Measurements from ENCODE around the gene DISC1.
"Not testable (repeated sequence)": the region's sequence is repeated elsewhere in the genome, so short reads cannot be mapped to it uniquely, and the experiment has no call there.

The DISC1 gene

GRCh38 chr1:231961801-231962200 is 335.2 kb downstream of the DISC1 start:
- H3K27me3 ChIP-seq (ENCODE audit: control insufficient read depth in 5 of 5, insufficient read depth in 4 of 5, low read length in 5 of 5); H3K27ac ChIP-seq (ENCODE audit: low read depth, low read length); H3K36me3 ChIP-seq (ENCODE audit: control insufficient read depth in 5 of 5, insufficient read depth in 5 of 5, low read length in 5 of 5); H3K4me1 ChIP-seq (ENCODE audit: control insufficient read depth in 5 of 5, insufficient read depth in 5 of 5, low read length in 5 of 5); H3K4me3 ChIP-seq (ENCODE audit: low read depth in 1 of 5, low read length in 5 of 5); H3K9me3 ChIP-seq (ENCODE audit: control insufficient read depth in 5 of 5, low read length in 5 of 5); H3K9ac ChIP-seq (ENCODE audit: low read length in 5 of 5): not testable (repeated sequence)

GRCh38 chr1:231962636-231963035 is 336.0 kb downstream of the DISC1 start:
- Histone ChIP-seq H3K27me3 (ENCODE audit: control insufficient read depth in 5 of 5, insufficient read depth in 4 of 5, low read length in 5 of 5) (no peaks in the 10 kb centered on the region), H3K4me3 (ENCODE audit: low read depth in 1 of 5, low read length in 5 of 5) (no peak overlapping the region), H3K9me3 (ENCODE audit: control insufficient read depth in 5 of 5, low read length in 5 of 5) (no peaks in the 10 kb centered on the region), H3K9ac (ENCODE audit: low read length in 5 of 5) (no peak overlapping the region), H3K27ac (ENCODE audit: low read depth, low read length) (no peak overlapping the region), H3K36me3 (ENCODE audit: control insufficient read depth in 5 of 5, insufficient read depth in 5 of 5, low read length in 5 of 5) (peaks cover 0 to 6% (median 0%) of the 10 kb centered on the region in 5 donors), H3K4me1 (ENCODE audit: control insufficient read depth in 5 of 5, insufficient read depth in 5 of 5, low read length in 5 of 5) (no peaks in the 10 kb centered on the region)

GRCh38 chr1:231964241-231964640 is 337.7 kb downstream of the DISC1 start:
- Histone ChIP-seq H3K4me1 (ENCODE audit: control insufficient read depth in 5 of 5, insufficient read depth in 5 of 5, low read length in 5 of 5) (no peaks in the 10 kb centered on the region), H3K27me3 (ENCODE audit: control insufficient read depth in 5 of 5, insufficient read depth in 4 of 5, low read length in 5 of 5) (no peaks in the 10 kb centered on the region), H3K36me3 (ENCODE audit: control insufficient read depth in 5 of 5, insufficient read depth in 5 of 5, low read length in 5 of 5) (peaks cover 0 to 6% (median 0%) of the 10 kb centered on the region in 5 donors), H3K4me3 (ENCODE audit: low read depth in 1 of 5, low read length in 5 of 5) (no peak overlapping the region), H3K9me3 (ENCODE audit: control insufficient read depth in 5 of 5, low read length in 5 of 5) (no peaks in the 10 kb centered on the region), H3K27ac (ENCODE audit: low read depth, low read length) (no peak overlapping the region), H3K9ac (ENCODE audit: low read length in 5 of 5) (no peak overlapping the region)

- H3K4me1 ChIP-seq (ENCODE audit: control insufficient read depth in 5 of 5, insufficient read depth in 5 of 5, low read length in 5 of 5): no peaks in the 10 kb centered on the region
- H3K36me3 ChIP-seq (ENCODE audit: control insufficient read depth in 5 of 5, insufficient read depth in 5 of 5, low read length in 5 of 5): peaks cover 0 to under 1% (median 0%) of the 10 kb centered on the region in 5 donors
- H3K27me3 ChIP-seq (ENCODE audit: control insufficient read depth in 5 of 5, insufficient read depth in 4 of 5, low read length in 5 of 5): no peaks in the 10 kb centered on the region
- H3K27ac ChIP-seq (ENCODE audit: low read depth, low read length): no peak overlapping the region
- no peak overlapping the region for H3K4me3 ChIP-seq (ENCODE audit: low read depth in 1 of 5, low read length in 5 of 5)
- no peaks in the 10 kb centered on the region for H3K9me3 ChIP-seq (ENCODE audit: control insufficient read depth in 5 of 5, low read length in 5 of 5)
- no peak overlapping the region for H3K9ac ChIP-seq (ENCODE audit: low read length in 5 of 5)
Observed at GRCh38 chr1:231964961-231965360, 338.4 kb downstream of the DISC1 start.

- Histone ChIP-seq H3K4me1 (ENCODE audit: control insufficient read depth in 5 of 5, insufficient read depth in 5 of 5, low read length in 5 of 5) (no peaks in the 10 kb centered on the region), H3K9ac (ENCODE audit: low read length in 5 of 5) (no peak overlapping the region), H3K36me3 (ENCODE audit: control insufficient read depth in 5 of 5, insufficient read depth in 5 of 5, low read length in 5 of 5) (no peaks in the 10 kb centered on the region), H3K27me3 (ENCODE audit: control insufficient read depth in 5 of 5, insufficient read depth in 4 of 5, low read length in 5 of 5) (no peaks in the 10 kb centered on the region), H3K27ac (ENCODE audit: low read depth, low read length) (no peak overlapping the region), H3K9me3 (ENCODE audit: control insufficient read depth in 5 of 5, low read length in 5 of 5) (no peaks in the 10 kb centered on the region), H3K4me3 (ENCODE audit: low read depth in 1 of 5, low read length in 5 of 5) (no peak overlapping the region)
Observed at GRCh38 chr1:231965615-231966014, 339.0 kb downstream of the DISC1 start.

- Histone ChIP-seq H3K4me3 (ENCODE audit: low read depth in 1 of 5, low read length in 5 of 5) (no peak overlapping the region), H3K9me3 (ENCODE audit: control insufficient read depth in 5 of 5, low read length in 5 of 5) (no peaks in the 10 kb centered on the region), H3K4me1 (ENCODE audit: control insufficient read depth in 5 of 5, insufficient read depth in 5 of 5, low read length in 5 of 5) (peaks cover 0 to 8% (median 0%) of the 10 kb centered on the region in 5 donors), H3K27ac (ENCODE audit: low read depth, low read length) (no peak overlapping the region), H3K27me3 (ENCODE audit: control insufficient read depth in 5 of 5, insufficient read depth in 4 of 5, low read length in 5 of 5) (no peaks in the 10 kb centered on the region), H3K9ac (ENCODE audit: low read length in 5 of 5) (no peak overlapping the region), H3K36me3 (ENCODE audit: control insufficient read depth in 5 of 5, insufficient read depth in 5 of 5, low read length in 5 of 5) (no peaks in the 10 kb centered on the region)
Observed at GRCh38 chr1:231966983-231967382, 340.4 kb downstream of the DISC1 start.

- Histone ChIP-seq H3K27ac (ENCODE audit: low read depth, low read length) (no peak overlapping the region), H3K4me1 (ENCODE audit: control insufficient read depth in 5 of 5, insufficient read depth in 5 of 5, low read length in 5 of 5) (peaks cover 0 to 11% (median 0%) of the 10 kb centered on the region in 5 donors), H3K4me3 (ENCODE audit: low read depth in 1 of 5, low read length in 5 of 5) (no peak overlapping the region), H3K27me3 (ENCODE audit: control insufficient read depth in 5 of 5, insufficient read depth in 4 of 5, low read length in 5 of 5) (no peaks in the 10 kb centered on the region), H3K36me3 (ENCODE audit: control insufficient read depth in 5 of 5, insufficient read depth in 5 of 5, low read length in 5 of 5) (no peaks in the 10 kb centered on the region), H3K9me3 (ENCODE audit: control insufficient read depth in 5 of 5, low read length in 5 of 5) (no peaks in the 10 kb centered on the region), H3K9ac (ENCODE audit: low read length in 5 of 5) (no peak overlapping the region)
Observed at GRCh38 chr1:231969076-231969475, 342.5 kb downstream of the DISC1 start.

- not testable (repeated sequence) for H3K9ac ChIP-seq (ENCODE audit: low read length in 5 of 5)
Observed at GRCh38 chr1:231969761-231970160, 343.2 kb downstream of the DISC1 start.

GRCh38 chr1:231970684-231971083 is 344.1 kb downstream of the DISC1 start:
- H3K27ac ChIP-seq (ENCODE audit: low read depth, low read length): no peak overlapping the region
- H3K4me1 ChIP-seq (ENCODE audit: control insufficient read depth in 5 of 5, insufficient read depth in 5 of 5, low read length in 5 of 5): peaks cover 0 to 11% (median 0%) of the 10 kb centered on the region in 5 donors
- H3K9ac ChIP-seq (ENCODE audit: low read length in 5 of 5): no peak overlapping the region
- no peaks in the 10 kb centered on the region for H3K27me3 ChIP-seq (ENCODE audit: control insufficient read depth in 5 of 5, insufficient read depth in 4 of 5, low read length in 5 of 5)
- H3K4me3 ChIP-seq (ENCODE audit: low read depth in 1 of 5, low read length in 5 of 5): no peak overlapping the region
- H3K36me3 ChIP-seq (ENCODE audit: control insufficient read depth in 5 of 5, insufficient read depth in 5 of 5, low read length in 5 of 5): no peaks in the 10 kb centered on the region
- no peaks in the 10 kb centered on the region for H3K9me3 ChIP-seq (ENCODE audit: control insufficient read depth in 5 of 5, low read length in 5 of 5)

More at GRCh38 chr1:231969761-231970160, 343.2 kb downstream of the DISC1 start:
- not testable (repeated sequence) for H3K27me3 ChIP-seq (ENCODE audit: control insufficient read depth in 5 of 5, insufficient read depth in 4 of 5, low read length in 5 of 5); H3K4me3 ChIP-seq (ENCODE audit: low read depth in 1 of 5, low read length in 5 of 5); H3K36me3 ChIP-seq (ENCODE audit: control insufficient read depth in 5 of 5, insufficient read depth in 5 of 5, low read length in 5 of 5); H3K27ac ChIP-seq (ENCODE audit: low read depth, low read length); H3K9me3 ChIP-seq (ENCODE audit: control insufficient read depth in 5 of 5, low read length in 5 of 5)
- peaks cover 0 to 11% (median 0%) of the 10 kb centered on the region in 5 donors for H3K4me1 ChIP-seq (ENCODE audit: control insufficient read depth in 5 of 5, insufficient read depth in 5 of 5, low read length in 5 of 5)

GRCh38 chr1:231971397-231972110 is 345.0 kb downstream of the DISC1 start:
- Histone ChIP-seq H3K4me3 (ENCODE audit: low read depth in 1 of 5, low read length in 5 of 5) (no peak overlapping the region), H3K9ac (ENCODE audit: low read length in 5 of 5) (no peak overlapping the region), H3K36me3 (ENCODE audit: control insufficient read depth in 5 of 5, insufficient read depth in 5 of 5, low read length in 5 of 5) (no peaks in the 10 kb centered on the region), H3K27ac (ENCODE audit: low read depth, low read length) (no peak overlapping the region), H3K4me1 (ENCODE audit: control insufficient read depth in 5 of 5, insufficient read depth in 5 of 5, low read length in 5 of 5) (peaks cover 0 to 11% (median 0%) of the 10 kb centered on the region in 5 donors), H3K27me3 (ENCODE audit: control insufficient read depth in 5 of 5, insufficient read depth in 4 of 5, low read length in 5 of 5) (no peaks in the 10 kb centered on the region), H3K9me3 (ENCODE audit: control insufficient read depth in 5 of 5, low read length in 5 of 5) (no peaks in the 10 kb centered on the region)

Data from subcutaneous abdominal adipose tissue (tissue), 5 donors.